RWPE2 (cell line): Measurements from ENCODE around the gene DOK6.

Source experiments
- ATAC-seq: fragments of 200-7000 bp; cut with Tn5 transposase; 3 replicates; pipeline ENCODE4 v1.9.1; 2021; ENCODE audit warnings: low read depth
- DNase-seq: peaks from one replicate; pipeline ENCODE4 v3.0.0-alpha.2; 2020; ENCODE audit warnings: low spot score
- H3K27ac ChIP-seq: fragments of 450-650 bp; 2 replicates; pipeline ENCODE4 v1.5.1; 2017; ENCODE audit warnings: mild to moderate bottlenecking; ENCODE audit not compliant: poor library complexity, severe bottlenecking
- H3K27me3 ChIP-seq: fragments of 250-450 bp; sonication (Bioruptor Pico); 2 replicates; pipeline ENCODE4 v1.5.1; 2021; ENCODE audit warnings: mild to moderate bottlenecking, moderate library complexity; ENCODE audit not compliant: insufficient read depth, poor library complexity, severe bottlenecking
- H3K36me3 ChIP-seq: fragments of 250-450 bp; sonication (Bioruptor Pico); 2 replicates; pipeline ENCODE4 v1.5.1; 2020; ENCODE audit warnings: low read depth, mild to moderate bottlenecking, moderate library complexity
- H3K4me1 ChIP-seq: fragments of 250-450 bp; sonication (Bioruptor Pico); 2 replicates; pipeline ENCODE4 v1.5.1; 2021; ENCODE audit warnings: mild to moderate bottlenecking, moderate library complexity; ENCODE audit not compliant: insufficient read depth, poor library complexity, severe bottlenecking
- H3K4me3 ChIP-seq: fragments of 250-450 bp; sonication (Bioruptor Pico); 2 replicates; pipeline ENCODE4 v1.5.1; 2021; ENCODE audit warnings: mild to moderate bottlenecking, moderate library complexity; ENCODE audit not compliant: severe bottlenecking
- H3K9me3 ChIP-seq: fragments of 250-450 bp; sonication (Bioruptor Pico); 2 replicates; pipeline ENCODE4 v1.5.1; 2021; ENCODE audit warnings: mild to moderate bottlenecking, moderate library complexity; ENCODE audit not compliant: severe bottlenecking
- TF ChIP-seq, protein P1 (sequence below): fragments of 450-650 bp; IDR thresholded peaks from one replicate; pipeline ENCODE4 v1.5.1; 2017; ENCODE audit warnings: mild to moderate bottlenecking, moderate library complexity; ENCODE audit not compliant: poor library complexity, severe bottlenecking

The DOK6 gene

DNA sequence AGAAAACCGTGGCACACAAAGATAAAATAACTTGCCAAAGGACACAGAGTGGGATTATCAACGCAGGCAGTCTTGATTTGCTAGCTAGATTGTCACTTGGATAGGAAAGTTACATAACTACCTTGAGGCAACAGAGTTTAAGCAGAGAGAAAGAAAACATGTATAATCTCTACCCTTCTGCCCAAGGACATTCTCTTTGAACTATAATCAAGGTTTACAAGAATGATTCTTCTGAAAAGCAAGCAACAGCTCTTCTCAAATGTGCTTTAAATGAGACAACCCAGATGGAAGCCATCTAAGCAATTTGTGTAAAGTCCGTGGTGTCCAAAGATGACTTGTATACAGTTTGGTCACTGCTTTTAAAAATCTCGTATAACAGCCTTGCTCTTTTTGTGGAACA, 369.6 kb downstream of the DOK6 start:
- Histone ChIP-seq H3K4me1 (no peaks in the 10 kb centered on the region), H3K27ac (no peak overlapping the region), H3K4me3 (no peak overlapping the region), H3K9me3 (no peaks in the 10 kb centered on the region), H3K27me3 (no peaks in the 10 kb centered on the region), H3K36me3 (no peaks in the 10 kb centered on the region)
- TF ChIP-seq, protein P1, sequence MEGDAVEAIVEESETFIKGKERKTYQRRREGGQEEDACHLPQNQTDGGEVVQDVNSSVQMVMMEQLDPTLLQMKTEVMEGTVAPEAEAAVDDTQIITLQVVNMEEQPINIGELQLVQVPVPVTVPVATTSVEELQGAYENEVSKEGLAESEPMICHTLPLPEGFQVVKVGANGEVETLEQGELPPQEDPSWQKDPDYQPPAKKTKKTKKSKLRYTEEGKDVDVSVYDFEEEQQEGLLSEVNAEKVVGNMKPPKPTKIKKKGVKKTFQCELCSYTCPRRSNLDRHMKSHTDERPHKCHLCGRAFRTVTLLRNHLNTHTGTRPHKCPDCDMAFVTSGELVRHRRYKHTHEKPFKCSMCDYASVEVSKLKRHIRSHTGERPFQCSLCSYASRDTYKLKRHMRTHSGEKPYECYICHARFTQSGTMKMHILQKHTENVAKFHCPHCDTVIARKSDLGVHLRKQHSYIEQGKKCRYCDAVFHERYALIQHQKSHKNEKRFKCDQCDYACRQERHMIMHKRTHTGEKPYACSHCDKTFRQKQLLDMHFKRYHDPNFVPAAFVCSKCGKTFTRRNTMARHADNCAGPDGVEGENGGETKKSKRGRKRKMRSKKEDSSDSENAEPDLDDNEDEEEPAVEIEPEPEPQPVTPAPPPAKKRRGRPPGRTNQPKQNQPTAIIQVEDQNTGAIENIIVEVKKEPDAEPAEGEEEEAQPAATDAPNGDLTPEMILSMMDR, result no peak
- ATAC-seq, result no peak
- no peak for DNase-seq

DNA sequence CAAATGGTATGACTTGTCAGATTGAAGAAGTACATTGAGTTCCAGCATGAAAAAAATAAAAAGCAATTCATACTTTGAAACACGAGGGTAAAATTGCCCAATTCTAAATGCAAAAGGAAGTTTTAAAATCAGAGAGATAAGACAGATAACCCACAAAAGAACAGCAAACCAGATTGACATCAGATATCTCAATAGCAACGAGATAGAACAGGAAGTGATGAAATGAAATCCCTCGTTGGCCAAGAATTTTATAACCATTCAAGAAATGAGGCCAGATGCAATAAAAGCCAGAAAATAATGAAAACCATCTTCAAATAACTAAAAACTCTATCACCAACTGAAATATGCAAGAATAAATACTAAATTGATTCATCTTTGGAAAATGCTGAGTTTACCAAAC, 374.1 kb downstream of the DOK6 start:
- no peak for DNase-seq

DNA sequence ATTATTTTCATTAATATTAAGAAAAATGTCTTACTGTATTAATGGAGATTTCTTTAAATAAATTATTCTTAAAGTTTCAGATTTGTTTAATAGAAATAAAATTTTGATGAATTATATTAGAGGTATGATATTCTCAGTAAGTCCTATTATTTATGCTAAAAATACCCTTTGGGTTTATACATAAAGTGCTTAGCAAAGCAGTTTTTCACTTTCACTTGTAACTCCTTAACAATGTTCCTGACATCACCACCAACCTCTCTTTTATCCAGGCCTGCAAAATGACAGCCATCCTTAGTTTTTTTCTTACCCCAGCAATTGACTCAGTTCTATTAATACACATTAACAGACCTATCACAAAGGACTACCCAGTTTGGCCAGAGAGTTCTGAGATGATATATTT, 376.6 kb downstream of the DOK6 start:
- H3K36me3 ChIP-seq, result no peaks in the 10 kb centered on the region
- ATAC-seq, result no peak
- H3K27ac ChIP-seq, result no peak overlapping the region
- no peaks in the 10 kb centered on the region for H3K4me1 ChIP-seq
- no peak overlapping the region for H3K4me3 ChIP-seq
- H3K27me3 ChIP-seq, result no peaks in the 10 kb centered on the region
- no peak for DNase-seq
- H3K9me3 ChIP-seq, result no peaks in the 10 kb centered on the region
- TF ChIP-seq, protein P1, result no peak

More for the DNA sequence above, 374.1 kb downstream of the DOK6 start:
- no peak overlapping the region for H3K4me3 ChIP-seq
- H3K27me3 ChIP-seq, result no peaks in the 10 kb centered on the region
- H3K9me3 ChIP-seq, result no peaks in the 10 kb centered on the region
- TF ChIP-seq, protein P1, result no peak
- no peak for ATAC-seq
- H3K36me3 ChIP-seq, result no peaks in the 10 kb centered on the region
- no peak overlapping the region for H3K27ac ChIP-seq
- no peaks in the 10 kb centered on the region for H3K4me1 ChIP-seq

DNA sequence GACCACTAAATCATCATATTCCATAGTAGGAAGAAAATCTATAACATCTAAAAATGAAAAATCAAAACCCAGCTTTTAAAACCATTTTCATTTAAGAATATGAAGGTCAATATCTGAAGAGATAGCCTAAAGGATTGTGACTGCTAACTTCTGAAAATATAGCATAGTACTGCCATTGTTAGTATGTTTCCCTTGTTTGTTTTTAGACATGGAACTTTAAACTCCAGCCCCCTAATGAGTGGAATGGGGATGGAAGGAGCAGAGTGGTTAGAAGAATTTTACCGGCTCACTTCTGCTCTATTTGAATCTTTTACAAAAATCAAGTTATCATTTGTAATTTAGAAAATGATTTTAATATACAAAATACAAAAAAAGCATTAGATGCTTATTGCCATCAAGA, 378.0 kb downstream of the DOK6 start:
- DNase-seq (no peak), ATAC-seq (no peak)

DNA sequence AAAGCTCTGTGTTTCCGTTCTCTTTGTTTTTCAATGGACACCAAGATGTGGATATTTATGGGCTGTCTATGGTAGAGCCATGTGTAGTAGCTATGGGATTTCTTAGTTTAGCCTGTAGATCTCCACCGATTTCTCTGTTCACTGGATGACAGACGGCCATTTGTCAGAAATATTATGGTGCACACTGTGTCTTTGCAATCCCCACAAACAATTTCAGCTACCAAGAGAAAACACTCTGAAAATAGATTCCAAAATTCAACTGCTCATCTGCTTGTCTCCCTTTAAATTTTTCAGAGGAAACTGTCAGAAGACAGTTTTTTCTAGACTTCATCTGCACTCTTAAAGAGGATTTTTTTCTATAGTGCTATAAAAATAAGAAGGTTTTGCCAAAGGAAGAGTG, 380.2 kb downstream of the DOK6 start:
- ATAC-seq (no peak), DNase-seq (no peak)
- Histone ChIP-seq H3K27ac (no peak overlapping the region), H3K4me1 (no peaks in the 10 kb centered on the region), H3K9me3 (no peaks in the 10 kb centered on the region), H3K27me3 (no peaks in the 10 kb centered on the region), H3K4me3 (no peak overlapping the region), H3K36me3 (no peaks in the 10 kb centered on the region)
- TF ChIP-seq, protein P1, result no peak

More for the DNA sequence above, 378.0 kb downstream of the DOK6 start:
- H3K9me3 ChIP-seq, result no peaks in the 10 kb centered on the region
- no peaks in the 10 kb centered on the region for H3K4me1 ChIP-seq
- no peaks in the 10 kb centered on the region for H3K36me3 ChIP-seq
- H3K4me3 ChIP-seq, result no peak overlapping the region
- TF ChIP-seq, protein P1, result no peak
- no peaks in the 10 kb centered on the region for H3K27me3 ChIP-seq
- no peak overlapping the region for H3K27ac ChIP-seq
